ENCODE results near the gene BCOR. TPM values are rescaled to one million over a fixed set of nuclear protein-coding genes. Genes with fewer than 3 reads are reported as not detected.
A peak's percentile ranks its signal among the peaks of the same experiment; 100 is the strongest.

Gene BCOR
- total and polyA plus RNA-seq, 2 of the 4 experiments (the other 2 are of a cell fraction) = 7.5 to 9.0 TPM

GRCh38 chrX:40099055-40099958, 1.5 kb upstream of the BCOR start:
- no peak overlapping the region; the same call in 1 of the 2 replicates for H3K27ac ChIP-seq (ENCODE audit: insufficient read depth, low read length)
- dilution Hi-C loops (cut with HindIII; ENCODE audit: low sequenced_read_pairs, unreplicated experiment) = no loop called here
- 4% methylated on average over 4 of the region's 49 CpGs; no CpG with 5 or more reads in 1 of the 2 experiments for WGBS, 2 experiments (ENCODE audit: extremely low coverage in 2 of 2, insufficient read length in 1 of 2)
- TF ChIP-seq POLR2A (IDR thresholded peaks at IDR 0.05; ENCODE audit: low read depth, low read length) = no peak
- no peak for TF ChIP-seq CTCF (conservative IDR thresholded peaks at IDR 0.05; ENCODE audit: low read depth, low read length)
- no peak for TF ChIP-seq ELK1 (IDR thresholded peaks at IDR 0.05; ENCODE audit: borderline replicate concordance, low read depth, low read length)
- no peak for TF ChIP-seq RCOR1 (IDR thresholded peaks at IDR 0.05; ENCODE audit: insufficient replicate concordance, low read length)
- TF ChIP-seq USF2 (IDR thresholded peaks at IDR 0.05; ENCODE audit: low read depth, low read length) = no peak
- TF ChIP-seq MAZ (IDR thresholded peaks at IDR 0.05; ENCODE audit: borderline replicate concordance, low read depth, low read length) = no peak
- no peak for TF ChIP-seq RFX5 (IDR thresholded peaks at IDR 0.05; ENCODE audit: low read depth, low read length)
- TF ChIP-seq MAFK (IDR thresholded peaks at IDR 0.05; ENCODE audit: low read depth, low read length) = no peak
- TF ChIP-seq CHD1 (IDR thresholded peaks at IDR 0.05; ENCODE audit: low read depth, low read length) = no peak
- TF ChIP-seq SMC3 (IDR thresholded peaks at IDR 0.05; ENCODE audit: low read depth, low read length) = no peak
- no peak for TF ChIP-seq BHLHE40 (IDR thresholded peaks at IDR 0.05; ENCODE audit: low read depth, low read length)
- TF ChIP-seq MXI1 (IDR thresholded peaks at IDR 0.05; ENCODE audit: borderline replicate concordance, low read depth, low read length) = no peak
- TF ChIP-seq FOS (IDR thresholded peaks at IDR 0.05; ENCODE audit: low read depth, low read length) = no peak
- no peak for TF ChIP-seq CEBPB (IDR thresholded peaks at IDR 0.05; ENCODE audit: low read depth, low read length)

More at GRCh38 chrX:40099055-40099958, 1.5 kb upstream of the BCOR start:
- no peak for DNase-seq
- Histone ChIP-seq H3K18ac (ENCODE audit: low read depth, low read length) (no peak overlapping the region), H2BK5ac (ENCODE audit: low read depth, low read length, poor library complexity, severe bottlenecking) (no peak overlapping the region), H3K14ac (replicated peaks; ENCODE audit: low read depth, low read length) (no peak overlapping the region), H3K56ac (ENCODE audit: extremely low read depth, insufficient read depth, low read length) (no peak overlapping the region), H3K4ac (ENCODE audit: low read depth, low read length) (no peak overlapping the region), H2AK5ac (ENCODE audit: low read depth, low read length) (no peak overlapping the region), H4K91ac (ENCODE audit: insufficient read depth, low read depth, low read length) (no peak overlapping the region), H2AK9ac (replicated peaks; ENCODE audit: low read depth, low read length, poor library complexity) (no peak overlapping the region), H4K20me1 (ENCODE audit: insufficient read depth, low read length) (peaks cover 9% of the 10 kb centered on the region), H3K27me3 (ENCODE audit: control insufficient read depth, insufficient read depth, low read length) (peaks cover 4% of the 10 kb centered on the region; the same call in 1 of the 2 replicates), H3K9ac (ENCODE audit: low read depth, low read length) (peak overlapping the region; percentile 50), H2BK15ac (ENCODE audit: low read depth, low read length) (no peak overlapping the region), H2BK120ac (ENCODE audit: low read depth, low read length) (no peak overlapping the region), H3K9me1 (ENCODE audit: insufficient read depth, low read length) (no peaks in the 10 kb centered on the region), H2AFZ (replicated peaks; ENCODE audit: low read length, poor library complexity) (peak overlapping the region; percentile 69), H3K79me1 (ENCODE audit: low read depth in 1 of 2, low read length in 2 of 2) (peaks cover 0 to 9% of the 10 kb centered on the region in 2 experiments; a peak in 1 of 4 replicates), H3K23ac (ENCODE audit: low read depth, low read length) (no peak overlapping the region; the same call in 1 of the 2 replicates), H4K8ac (ENCODE audit: low read depth in 2 of 2, low read length in 2 of 2) (no peak overlapping the region), H3K4me3 (ENCODE audit: insufficient read depth, low read depth, low read length) (peak overlapping the region; percentile 86), H4K5ac (ENCODE audit: low read depth, low read length) (no peak overlapping the region), H3K4me2 (ENCODE audit: low read depth, low read length) (peak overlapping the region; percentile 84), H3K4me1 (ENCODE audit: control insufficient read depth, insufficient read depth, low read length) (no peaks in the 10 kb centered on the region; the same call in 1 of the 2 replicates), H2BK20ac (ENCODE audit: low read depth, low read length) (no peak overlapping the region), H3K9me3 (ENCODE audit: control insufficient read depth, insufficient read depth, low read length) (no peaks in the 10 kb centered on the region), H3K36me3 (ENCODE audit: control insufficient read depth, insufficient read depth, low read length) (no peaks in the 10 kb centered on the region)
- no TSS peak for BruUV-seq (replicated peaks)
- intact Hi-C loops (cut with micrococcal nuclease) = loop anchor here (5.0 to 10.0 kb wide), 3 partner anchors 53 to 445 kb away; no protein-coding TSS in a partner anchor
- POLR2A ChIA-PET (ENCODE audit: unreplicated experiment) = interaction anchor here (0.6 to 1.0 kb wide), 2 partner anchors 86 to 202 kb away, joined by 3 read pairs; no protein-coding TSS in a partner anchor
- CTCF ChIA-PET = no interaction called here
- no peak for ATAC-seq (ENCODE audit: low read depth)
- in situ Hi-C loops (cut with MboI; ENCODE audit: low sequenced_read_pairs) = no loop called here
